Bronchial epithelial cell (primary cell): Measurements from ENCODE around the gene RBPJ. TPM values are rescaled to one million over a fixed set of nuclear protein-coding genes. Genes with fewer than 3 reads are reported as not detected.

ENCODE experiments used
- DNase-seq: peaks from one replicate; pipeline ENCODE4 v3.0.0-alpha.2; 2010; ENCODE audit warnings: low read depth
- FAIRE-seq: peaks from 2 replicates; lab custom pipeline; 2011; peaks lifted over from hg19 to GRCh38; lab: Jason Lieb, UNC
- H3K27me3 ChIP-seq: 2 replicates; pipeline ENCODE4 v1.5.1; 2011; ENCODE audit warnings: low read length; ENCODE audit not compliant: control insufficient read depth, insufficient read depth
- H3K36me3 ChIP-seq: 2 replicates; pipeline ENCODE4 v1.5.1; 2011; ENCODE audit warnings: low read length; ENCODE audit not compliant: control insufficient read depth, insufficient read depth
- H3K4me3 ChIP-seq: 2 replicates; pipeline ENCODE4 v1.5.1; 2011; ENCODE audit warnings: mild to moderate bottlenecking, low read depth, low read length, control low read depth
- total RNA-seq: library from RNA; depleted of rRNA; stranded (reverse); fragments of >200 nt; gene quantifications from 2 replicates; pipeline ENCODE4 v1.2.1, GENCODE V29; 2014
- TF ChIP-seq, protein P1 (sequence below): IDR thresholded peaks from 2 replicates; pipeline ENCODE4 v1.5.1; 2011; ENCODE audit warnings: mild to moderate bottlenecking, moderate library complexity, low read length, control low read depth, inconsistent platforms; ENCODE audit not compliant: insufficient read depth, severe bottlenecking

Gene RBPJ
- total RNA-seq, 1 donor from 2014 or later: 34.5 TPM

DNA sequence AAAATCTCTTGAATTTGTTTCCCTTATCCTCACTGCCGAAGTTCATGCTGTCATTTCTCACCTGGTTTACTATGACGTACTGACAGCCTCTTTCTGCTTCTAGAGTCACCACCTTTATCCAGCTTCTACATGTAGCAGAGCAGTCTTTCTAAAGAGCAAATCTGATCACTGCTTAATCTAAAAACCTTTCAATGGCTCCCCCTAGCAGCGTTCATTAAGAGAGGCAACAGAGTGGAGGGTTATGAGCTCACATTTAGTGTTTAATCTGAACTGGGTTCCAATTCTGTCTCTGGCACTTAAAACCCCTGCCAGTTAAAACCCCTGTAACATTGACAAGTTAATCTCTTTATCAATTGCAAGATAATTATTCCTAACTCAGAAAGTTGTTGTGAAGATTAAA is 4.4 kb downstream of the RBPJ start:
- FAIRE-seq: no peak
- TF ChIP-seq, protein P1, sequence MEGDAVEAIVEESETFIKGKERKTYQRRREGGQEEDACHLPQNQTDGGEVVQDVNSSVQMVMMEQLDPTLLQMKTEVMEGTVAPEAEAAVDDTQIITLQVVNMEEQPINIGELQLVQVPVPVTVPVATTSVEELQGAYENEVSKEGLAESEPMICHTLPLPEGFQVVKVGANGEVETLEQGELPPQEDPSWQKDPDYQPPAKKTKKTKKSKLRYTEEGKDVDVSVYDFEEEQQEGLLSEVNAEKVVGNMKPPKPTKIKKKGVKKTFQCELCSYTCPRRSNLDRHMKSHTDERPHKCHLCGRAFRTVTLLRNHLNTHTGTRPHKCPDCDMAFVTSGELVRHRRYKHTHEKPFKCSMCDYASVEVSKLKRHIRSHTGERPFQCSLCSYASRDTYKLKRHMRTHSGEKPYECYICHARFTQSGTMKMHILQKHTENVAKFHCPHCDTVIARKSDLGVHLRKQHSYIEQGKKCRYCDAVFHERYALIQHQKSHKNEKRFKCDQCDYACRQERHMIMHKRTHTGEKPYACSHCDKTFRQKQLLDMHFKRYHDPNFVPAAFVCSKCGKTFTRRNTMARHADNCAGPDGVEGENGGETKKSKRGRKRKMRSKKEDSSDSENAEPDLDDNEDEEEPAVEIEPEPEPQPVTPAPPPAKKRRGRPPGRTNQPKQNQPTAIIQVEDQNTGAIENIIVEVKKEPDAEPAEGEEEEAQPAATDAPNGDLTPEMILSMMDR: peak; percentile 57
- Histone ChIP-seq H3K36me3 (no peaks in the 10 kb centered on the region), H3K4me3 (no peak overlapping the region), H3K27me3 (no peaks in the 10 kb centered on the region)
- DNase-seq: peak; percentile 63

DNA sequence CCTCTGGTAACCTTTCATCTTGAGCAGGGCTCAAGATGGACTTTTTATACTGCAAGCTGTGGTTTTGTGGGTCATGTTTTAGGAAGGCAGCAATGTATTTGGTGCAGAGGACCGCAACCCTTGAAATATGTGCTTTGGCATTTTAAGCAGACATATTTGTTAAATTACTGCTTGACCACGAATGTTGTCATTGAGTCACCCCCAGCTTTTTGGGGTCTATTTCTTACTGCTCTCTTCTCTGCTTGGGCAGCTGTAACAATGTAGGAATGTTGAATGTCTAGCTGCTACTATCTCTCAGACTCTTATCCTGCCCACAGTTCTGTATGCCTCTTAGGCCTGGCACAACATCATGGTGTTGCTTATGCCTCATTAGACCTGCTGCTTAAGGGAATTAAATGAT is 6.0 kb downstream of the RBPJ start:
- H3K36me3 ChIP-seq: no peaks in the 10 kb centered on the region
- DNase-seq (peak; percentile 49), FAIRE-seq (no peak)
- TF ChIP-seq, protein P1: no peak
- no peaks in the 10 kb centered on the region for H3K27me3 ChIP-seq
- H3K4me3 ChIP-seq: no peak overlapping the region

DNA sequence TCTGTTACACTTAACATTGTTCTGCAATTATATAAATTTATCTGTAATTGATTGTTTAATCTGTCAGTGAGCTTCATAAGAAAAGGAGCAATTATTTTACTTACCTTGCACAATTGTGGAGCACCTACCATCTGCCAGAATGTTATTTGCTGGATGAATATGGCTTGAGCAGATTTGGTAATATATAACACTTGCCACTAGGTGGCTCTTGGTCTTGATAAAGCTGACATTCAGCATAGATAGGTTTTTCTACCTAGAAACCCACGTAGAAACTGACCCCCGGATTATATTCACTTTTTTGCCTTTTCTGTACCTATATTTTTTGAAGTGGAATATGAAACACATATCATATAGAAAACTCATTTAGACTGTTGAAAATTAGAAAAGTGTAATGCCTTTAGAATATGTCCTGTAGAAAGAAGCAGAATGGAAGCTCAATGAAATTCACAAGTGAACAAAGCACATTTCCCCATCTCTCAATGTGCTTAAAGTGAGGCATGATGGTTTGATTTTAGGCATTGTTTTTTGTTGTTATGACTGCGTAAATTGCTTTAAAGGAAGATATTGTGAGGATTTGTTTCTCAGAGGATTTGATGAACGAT is 9.5 kb downstream of the RBPJ start:
- peak; percentile 68 for DNase-seq
- Histone ChIP-seq H3K27me3 (no peaks in the 10 kb centered on the region), H3K4me3 (no peak overlapping the region), H3K36me3 (no peaks in the 10 kb centered on the region)
- TF ChIP-seq, protein P1: peak; percentile 49
- FAIRE-seq: no peak

DNA sequence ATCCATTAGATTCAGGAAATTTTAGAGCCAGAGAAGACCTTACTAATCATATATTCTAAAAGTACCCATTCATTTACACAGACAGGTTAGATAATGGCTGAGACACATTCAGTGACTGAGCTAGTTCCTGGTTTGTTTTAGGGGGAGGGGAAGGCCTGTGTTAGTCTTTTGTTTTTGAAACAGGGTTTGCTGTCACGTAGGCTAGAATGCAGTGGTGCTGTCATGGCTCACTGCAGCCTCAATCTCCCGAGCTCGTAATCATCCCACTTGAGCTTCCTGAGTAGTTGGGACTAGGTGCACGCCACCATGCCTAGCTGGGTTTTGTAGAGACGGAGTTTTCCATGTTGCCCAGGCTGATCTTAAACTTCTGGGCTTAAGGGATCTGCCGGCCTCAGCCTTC is 10.1 kb downstream of the RBPJ start:
- FAIRE-seq: no peak
- TF ChIP-seq, protein P1: no peak
- H3K4me3 ChIP-seq: no peak overlapping the region
- peak; percentile 29 for DNase-seq
- H3K27me3 ChIP-seq: no peaks in the 10 kb centered on the region
- H3K36me3 ChIP-seq: no peaks in the 10 kb centered on the region

DNA sequence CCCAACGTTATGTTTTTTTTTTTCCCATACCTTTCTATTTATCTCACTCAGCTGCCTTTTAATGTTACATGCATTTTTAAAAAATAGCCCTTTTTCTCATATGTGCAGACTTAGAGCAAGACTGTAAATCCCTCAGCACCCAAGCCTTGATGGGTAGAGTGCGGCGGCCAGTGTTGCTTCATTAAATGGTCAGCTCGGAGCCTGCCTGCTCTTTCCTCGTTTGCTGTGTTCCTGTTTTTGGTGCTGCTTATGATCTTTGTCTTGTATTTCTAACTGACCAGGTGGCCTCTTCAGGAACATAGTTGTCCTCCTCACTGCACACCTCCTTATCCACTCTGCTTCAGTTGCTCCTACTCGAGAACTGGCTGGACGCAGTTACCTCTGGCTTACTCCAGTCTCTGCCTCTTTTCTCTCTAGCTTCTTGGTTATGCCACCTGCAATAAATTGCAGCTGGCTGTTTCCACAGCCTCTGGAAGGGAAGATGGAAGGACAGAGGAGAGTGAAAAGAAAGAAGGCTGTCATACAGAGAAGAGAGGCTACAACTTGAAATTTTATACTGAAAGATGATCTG is 10.7 kb downstream of the RBPJ start:
- H3K36me3 ChIP-seq: no peaks in the 10 kb centered on the region
- DNase-seq (no peak), FAIRE-seq (no peak)
- TF ChIP-seq, protein P1: no peak
- H3K27me3 ChIP-seq: no peaks in the 10 kb centered on the region
- H3K4me3 ChIP-seq: no peak overlapping the region
